ENCODE measurements around the gene DDX1.

The DDX1 gene

GRCh38 chr2:15664273-15665066, 72.8 kb downstream of the DDX1 start:
- DNase-seq (ENCODE audit: low read depth): no peak

- DNase-seq (ENCODE audit: low read depth): no peak
Observed at GRCh38 chr2:15665067-15665942, 73.6 kb downstream of the DDX1 start.

GRCh38 chr2:15665943-15666460, 74.3 kb downstream of the DDX1 start:
- DNase-seq (ENCODE audit: low read depth): no peak

GRCh38 chr2:15666861-15667808, 75.5 kb downstream of the DDX1 start:
- no peak for DNase-seq (ENCODE audit: low read depth)

- DNase-seq (ENCODE audit: low read depth): no peak
Observed at GRCh38 chr2:15667809-15668556, 76.3 kb downstream of the DDX1 start.

- DNase-seq (ENCODE audit: low read depth): no peak
Observed at GRCh38 chr2:15668611-15669305, 77.1 kb downstream of the DDX1 start.

- no peak for DNase-seq (ENCODE audit: low read depth)
Observed at GRCh38 chr2:15669375-15669910, 77.8 kb downstream of the DDX1 start.

GRCh38 chr2:15670469-15670868, 78.8 kb downstream of the DDX1 start:
- DNase-seq (ENCODE audit: low read depth): no peak

GRCh38 chr2:15670981-15671380, 79.3 kb downstream of the DDX1 start:
- no peak for DNase-seq (ENCODE audit: low read depth)

- no peak for DNase-seq (ENCODE audit: low read depth)
Observed at GRCh38 chr2:15671409-15671808, 79.7 kb downstream of the DDX1 start.

- DNase-seq (ENCODE audit: low read depth): no peak
Observed at GRCh38 chr2:15671842-15672815, 80.5 kb downstream of the DDX1 start.

GRCh38 chr2:15672961-15673918, 81.6 kb downstream of the DDX1 start:
- DNase-seq (ENCODE audit: low read depth): no peak

GRCh38 chr2:15673919-15674636, 82.4 kb downstream of the DDX1 start:
- DNase-seq (ENCODE audit: low read depth): no peak

- DNase-seq (ENCODE audit: low read depth): no peak
Observed at GRCh38 chr2:15674637-15675455, 83.2 kb downstream of the DDX1 start.

GRCh38 chr2:15675456-15676195, 84.0 kb downstream of the DDX1 start:
- no peak for DNase-seq (ENCODE audit: low read depth)

Measured in T-helper 22 cell (primary cell).